ENCODE measurements around the gene ZBTB49. TPM values are rescaled to one million over a fixed set of nuclear protein-coding genes. Genes with fewer than 3 reads are reported as not detected.
"Not testable (repeated sequence)": the region's sequence is repeated elsewhere in the genome, so short reads cannot be mapped to it uniquely, and the experiment has no call there.

The ZBTB49 gene
- total and polyA plus RNA-seq, 9 donors, result 5.5 to 13.4 (median 8.3) TPM

DNA sequence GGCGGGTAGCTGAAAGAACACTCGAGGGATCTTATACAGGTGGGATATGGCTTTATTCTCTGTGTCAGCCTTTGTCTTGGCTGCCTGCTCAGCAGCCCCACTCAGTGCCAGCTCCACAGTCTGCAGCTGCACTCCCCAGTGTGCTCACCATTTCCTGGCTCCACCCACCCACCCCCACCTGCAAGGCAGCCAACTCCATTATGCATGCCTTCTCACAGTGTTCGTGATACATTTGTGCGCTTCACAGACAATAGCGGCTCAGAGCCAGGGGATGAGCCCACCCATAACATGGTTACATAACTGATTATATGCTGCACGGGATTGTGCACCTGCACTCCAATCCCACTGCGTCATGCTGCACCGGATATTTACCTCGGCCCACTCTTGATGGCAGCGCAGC lies 33.3 kb upstream of the ZBTB49 start:
- intact Hi-C loops (cut with DNase I), result loop anchor here in 3 of 4 donors (5.0 to 10.0 kb wide), 5 partner anchors 68 to 738 kb away; no protein-coding TSS in a partner anchor
- no peaks in the 10 kb centered on the region for H3K27me3 ChIP-seq
- H3K4me1 ChIP-seq (ENCODE audit: insufficient read depth), result no peaks in the 10 kb centered on the region
- H3K27ac ChIP-seq, result no peak overlapping the region
- DNase-seq, result peak in 1 of 5 donors; percentile 25
- H3K36me3 ChIP-seq, result no peaks in the 10 kb centered on the region
- H3K9me3 ChIP-seq, result no peaks in the 10 kb centered on the region
- 70 to 73% (median 72%) methylated on average over 10 of the region's 10 CpGs for WGBS, 3 donors
- no peak overlapping the region for H3K4me3 ChIP-seq
- TF ChIP-seq POLR2A (IDR thresholded peaks at IDR 0.05) (no peak), EP300 (IDR thresholded peaks at IDR 0.05) (no peak), CTCF (IDR thresholded peaks at IDR 0.05) (no peak)

GRCh38 chr4:4257705-4258104 lies 32.3 kb upstream of the ZBTB49 start:
- WGBS, 3 donors, result 72 to 95% (median 92%) methylated on average over 3 of the region's 3 CpGs
- intact Hi-C loops (cut with DNase I), result loop anchor here in 3 of 4 donors (5.0 to 10.0 kb wide), 5 partner anchors 67 to 737 kb away; no protein-coding TSS in a partner anchor
- H3K9me3 ChIP-seq; H3K27me3 ChIP-seq; H3K27ac ChIP-seq; H3K36me3 ChIP-seq; H3K4me1 ChIP-seq (ENCODE audit: insufficient read depth); H3K4me3 ChIP-seq; DNase-seq: not testable (repeated sequence)

DNA sequence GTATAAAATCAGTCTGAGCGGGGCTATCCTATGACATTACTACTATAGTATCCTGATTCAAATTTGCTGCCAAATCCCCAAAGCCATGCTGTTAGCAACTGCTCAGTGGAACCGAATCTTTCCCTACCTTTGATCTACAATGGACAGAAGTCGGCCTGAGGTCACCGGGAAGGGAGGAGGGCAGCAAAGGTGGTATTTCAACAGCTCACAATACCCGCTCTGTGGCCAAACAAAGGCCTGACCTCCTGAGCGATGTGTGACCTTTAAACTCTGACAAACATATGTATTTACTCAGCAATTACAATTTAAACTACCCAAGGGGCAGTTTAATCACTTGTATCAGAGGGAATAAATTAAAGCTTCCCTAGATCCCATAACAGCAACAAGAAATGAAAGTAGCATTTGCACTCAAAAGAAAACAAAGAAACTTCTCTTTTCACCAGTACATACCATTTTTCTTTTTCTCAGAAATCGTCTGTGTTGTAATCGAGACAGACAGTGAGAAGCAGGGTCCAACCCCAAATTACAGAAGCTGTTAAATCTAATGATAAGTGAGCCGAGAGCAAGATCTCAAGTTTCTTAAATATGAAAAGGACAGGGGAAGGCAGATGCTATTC lies 30.5 kb upstream of the ZBTB49 start:
- no peaks in the 10 kb centered on the region for H3K4me1 ChIP-seq (ENCODE audit: insufficient read depth)
- H3K27ac ChIP-seq, result no peak overlapping the region
- H3K4me3 ChIP-seq, result no peak overlapping the region
- intact Hi-C loops (cut with DNase I), result loop anchor here in 3 of 4 donors (5.0 to 10.0 kb wide), 5 partner anchors 65 to 735 kb away; no protein-coding TSS in a partner anchor
- WGBS, 3 donors, result 37 to 48% (median 38%) methylated on average over 9 of the region's 9 CpGs
- no peaks in the 10 kb centered on the region for H3K27me3 ChIP-seq
- H3K36me3 ChIP-seq, result no peaks in the 10 kb centered on the region
- TF ChIP-seq CTCF (IDR thresholded peaks at IDR 0.05), result no peak
- TF ChIP-seq EP300 (IDR thresholded peaks at IDR 0.05), result no peak
- TF ChIP-seq POLR2A (IDR thresholded peaks at IDR 0.05), result no peak
- no peaks in the 10 kb centered on the region for H3K9me3 ChIP-seq
- no peak for DNase-seq

DNA sequence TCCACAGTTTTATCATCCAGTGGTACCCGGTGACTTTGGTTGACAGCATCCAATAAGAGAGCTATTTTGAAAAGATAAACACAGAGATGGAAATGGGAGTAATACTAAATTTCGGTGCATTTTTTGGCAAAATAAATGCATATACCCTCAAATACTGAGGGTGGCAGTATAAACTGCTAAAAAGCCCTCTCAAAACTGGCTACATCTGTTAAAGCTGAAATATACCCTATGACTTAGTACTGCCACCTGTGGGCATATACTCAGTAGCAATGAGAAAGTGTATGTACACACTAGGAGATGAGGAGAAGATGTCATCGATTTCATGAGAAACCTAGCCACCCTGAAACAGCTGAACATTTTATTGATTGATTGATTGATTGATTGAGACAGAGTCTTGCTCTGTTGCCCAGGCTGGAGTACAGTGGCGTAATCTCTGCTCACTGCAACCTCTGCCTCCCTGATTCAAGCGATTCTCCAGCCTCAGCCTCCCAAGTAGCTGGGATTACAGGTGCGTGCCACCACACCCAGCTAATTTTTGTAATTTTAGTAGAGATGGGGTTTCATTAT lies 29.8 kb upstream of the ZBTB49 start:
- no peak overlapping the region for H3K4me3 ChIP-seq
- H3K36me3 ChIP-seq, result no peaks in the 10 kb centered on the region
- no peaks in the 10 kb centered on the region for H3K27me3 ChIP-seq
- intact Hi-C loops (cut with DNase I), result no loop called here
- no peaks in the 10 kb centered on the region for H3K4me1 ChIP-seq (ENCODE audit: insufficient read depth)
- DNase-seq, result no peak
- H3K9me3 ChIP-seq, result no peaks in the 10 kb centered on the region
- TF ChIP-seq CTCF (IDR thresholded peaks at IDR 0.05) (peak in 2 of 3 donors; percentile 26), EP300 (IDR thresholded peaks at IDR 0.05) (no peak)
- 51 to 71% (median 58%) methylated on average over 6 of the region's 6 CpGs for WGBS, 3 donors
- H3K27ac ChIP-seq, result no peak overlapping the region

GRCh38 chr4:4267981-4268380 lies 22.1 kb upstream of the ZBTB49 start:
- DNase-seq, result no peak
- no peaks in the 10 kb centered on the region for H3K9me3 ChIP-seq
- intact Hi-C loops (cut with DNase I), result no loop called here
- H3K27ac ChIP-seq, result no peak overlapping the region
- H3K4me3 ChIP-seq, result no peak overlapping the region
- H3K27me3 ChIP-seq, result no peaks in the 10 kb centered on the region
- no peaks in the 10 kb centered on the region for H3K36me3 ChIP-seq
- TF ChIP-seq EP300 (IDR thresholded peaks at IDR 0.05) (no peak), CTCF (IDR thresholded peaks at IDR 0.05) (no peak), POLR2A (IDR thresholded peaks at IDR 0.05) (no peak)
- WGBS, 3 donors, result 35 to 60% (median 42%) methylated on average over 5 of the region's 5 CpGs
- H3K4me1 ChIP-seq (ENCODE audit: insufficient read depth), result no peaks in the 10 kb centered on the region

Measured in ovary (tissue), 9 donors.